ENCODE results near the gene DCAF7.

DNA sequence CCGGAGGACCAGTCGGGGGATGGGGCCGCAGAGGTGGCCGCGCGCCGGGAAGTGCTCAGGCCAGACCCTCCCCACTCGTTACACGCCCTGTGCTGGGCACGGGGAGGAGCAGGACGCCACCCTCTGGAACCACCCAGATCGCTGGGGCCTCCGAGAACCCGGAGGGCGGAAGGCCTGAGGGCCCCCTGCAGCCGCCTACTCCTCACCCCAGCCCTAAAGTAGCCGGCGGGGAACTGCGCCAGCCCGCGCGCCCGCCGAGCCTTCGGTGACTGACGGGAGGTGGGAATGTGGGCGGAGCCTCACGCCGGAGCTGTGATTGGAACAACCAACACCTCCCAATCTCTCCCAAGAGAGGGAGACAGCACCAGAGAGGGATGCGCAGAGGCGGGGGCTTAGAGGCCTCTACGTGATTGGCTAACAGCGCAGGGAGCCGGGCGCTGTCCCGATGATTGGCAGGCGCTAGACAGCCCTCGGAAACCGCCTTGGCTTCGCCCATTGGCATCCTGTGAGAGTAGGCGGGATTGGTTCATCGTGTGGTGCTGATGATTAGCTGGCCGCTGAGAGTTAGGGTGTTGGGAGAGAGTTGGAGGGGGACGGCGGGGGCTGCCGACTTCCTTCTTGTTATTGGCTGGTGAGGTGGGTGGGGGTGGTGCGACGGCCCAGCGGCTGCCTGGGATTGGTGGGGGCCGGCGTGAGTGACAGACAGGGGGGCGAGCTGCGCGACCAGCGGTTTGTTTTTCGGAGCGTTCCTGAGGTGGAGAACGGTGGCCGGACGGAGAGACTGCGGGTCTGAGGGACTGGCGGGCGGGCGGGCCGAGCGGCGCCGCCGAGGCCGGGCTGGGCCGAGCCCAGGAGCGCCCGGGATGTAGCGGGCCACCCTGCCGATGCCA is 71.7 kb downstream of the DCAF7 start, which contains the start of gene MAP3K3:
- TF ChIP-seq BHLHE40 (IDR thresholded peaks at IDR 0.05; ENCODE audit: borderline replicate concordance) (no peak), FOXA1 (IDR thresholded peaks at IDR 0.05) (no peak), SP1 (IDR thresholded peaks at IDR 0.05) (no peak), HDGF (IDR thresholded peaks at IDR 0.05; ENCODE audit: borderline replicate concordance) (peak; percentile 97; the same call in 1 of the 2 replicates), CTBP1 (IDR thresholded peaks at IDR 0.05; ENCODE audit: borderline replicate concordance) (0 out of 2 replicates have a peak, but pooled peaks have one; percentile 33), PKNOX1 (IDR thresholded peaks at IDR 0.05) (peak; percentile 100), L3MBTL2 (conservative IDR thresholded peaks at IDR 0.05) (no peak; the same call in 1 of the 2 replicates), TARDBP (IDR thresholded peaks at IDR 0.05) (no peak), FOXK2 (IDR thresholded peaks at IDR 0.05) (no peak), FOXM1 (IDR thresholded peaks at IDR 0.05; ENCODE audit: borderline replicate concordance) (no peak)
